ENCODE measurements around the gene HS6ST1.

Gene HS6ST1

DNA sequence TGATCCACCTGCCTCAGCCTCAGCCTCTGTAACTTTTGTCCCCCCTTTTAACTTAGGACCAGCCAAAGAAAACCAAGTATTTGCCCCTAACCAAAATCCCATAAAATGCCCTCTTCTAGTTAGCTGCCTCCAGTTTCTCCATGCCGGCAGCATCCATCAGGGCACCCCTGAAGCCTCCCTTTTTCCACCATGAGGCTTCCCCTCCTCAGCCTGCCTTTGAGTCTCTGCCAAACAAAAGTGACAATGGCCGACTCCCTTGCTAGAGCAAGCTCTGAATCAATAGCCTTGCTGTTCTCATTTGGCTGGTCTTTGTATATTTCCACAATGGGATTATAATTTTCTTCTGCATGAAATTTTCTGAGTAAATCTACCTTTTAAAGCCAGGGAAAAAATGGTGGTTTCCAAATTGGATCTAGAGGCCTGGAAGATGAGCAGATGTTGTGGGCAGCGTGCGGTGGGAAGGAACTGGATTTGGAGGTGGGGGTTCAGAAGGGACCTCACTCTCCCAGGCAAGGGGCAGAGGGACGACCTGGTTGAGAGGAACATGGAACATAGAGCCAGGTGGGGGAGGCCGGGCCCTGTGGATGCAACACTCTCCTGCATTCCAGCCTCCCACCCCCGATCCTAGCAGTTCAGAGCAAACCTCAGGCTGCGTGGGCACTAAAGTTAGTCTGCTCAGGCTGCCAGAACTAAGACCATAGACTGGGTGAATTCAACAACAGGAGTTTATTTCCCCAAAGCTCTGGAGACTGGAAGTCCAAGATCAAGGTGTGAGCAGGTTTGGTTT lies 80.6 kb downstream of the HS6ST1 start:
- DNase-seq (ENCODE audit: low read depth), result no peak

DNA sequence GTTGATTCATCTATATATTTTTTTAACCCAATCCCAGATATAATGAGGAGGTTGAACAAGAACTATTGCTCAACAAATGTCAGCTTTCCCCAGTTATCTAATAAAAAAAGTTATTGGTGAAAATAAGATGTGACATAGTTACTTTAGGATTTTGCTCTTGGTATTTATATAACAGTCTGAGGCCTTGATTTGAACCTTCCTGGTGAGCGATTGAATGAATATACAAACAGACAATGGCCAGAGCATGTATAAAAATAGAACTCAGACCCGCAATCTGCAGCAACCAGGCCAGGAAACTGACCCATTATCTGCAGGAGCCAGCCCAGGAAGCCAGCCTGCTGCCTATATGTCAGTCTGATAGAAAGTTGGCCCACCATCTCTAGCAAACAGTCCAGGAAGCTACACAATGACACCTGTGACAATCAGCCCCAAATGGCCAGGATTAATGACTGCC lies 81.6 kb downstream of the HS6ST1 start:
- peak; percentile 67 for DNase-seq (ENCODE audit: low read depth)

DNA sequence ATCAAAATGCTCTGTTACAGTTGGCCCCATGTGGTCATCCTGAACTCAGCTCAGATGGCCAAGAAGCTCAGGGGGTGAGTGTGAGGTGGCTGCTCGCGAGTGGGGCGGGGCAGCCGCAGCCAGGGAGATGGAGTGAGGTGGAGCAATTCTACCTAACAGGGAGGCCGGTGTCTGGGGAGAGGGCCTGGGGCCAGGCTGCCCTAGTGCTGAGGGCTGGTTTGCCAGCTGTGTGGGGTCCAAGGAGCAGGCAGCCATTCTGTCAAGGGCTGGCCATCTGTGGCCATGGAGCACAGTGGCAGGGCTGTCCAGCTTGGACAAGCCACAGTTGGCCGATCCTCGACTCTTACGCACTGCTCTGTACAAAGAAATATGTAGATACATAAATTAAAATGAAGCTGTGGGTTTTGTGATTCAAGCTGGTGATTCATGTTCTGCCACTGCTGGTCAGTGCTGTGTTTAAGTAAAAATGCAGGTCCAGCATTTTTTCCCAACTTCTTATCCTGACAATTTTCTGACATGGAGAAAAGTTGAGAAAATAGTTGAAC lies 82.1 kb downstream of the HS6ST1 start:
- DNase-seq (ENCODE audit: low read depth), result peak; percentile 96

DNA sequence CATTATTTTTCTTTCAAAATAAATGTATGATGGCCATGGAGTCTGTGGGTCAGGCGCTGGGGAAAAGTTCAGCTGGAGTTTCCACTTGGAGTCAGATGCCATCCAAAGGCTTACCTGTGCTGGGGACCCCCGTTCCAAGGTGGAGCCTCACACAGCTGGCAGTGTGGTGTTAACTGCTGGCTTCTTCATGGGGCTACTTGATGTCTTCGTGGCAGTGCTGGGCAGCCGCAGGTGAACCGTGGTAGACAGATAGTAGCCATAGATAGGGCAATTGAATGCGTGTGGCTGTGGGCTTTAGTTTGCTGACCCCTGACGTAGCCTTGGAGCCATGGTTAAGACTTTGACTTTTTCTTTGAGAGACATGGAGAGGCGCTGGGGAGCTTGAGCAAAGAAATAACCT lies 83.1 kb downstream of the HS6ST1 start:
- DNase-seq (ENCODE audit: low read depth), result no peak

DNA sequence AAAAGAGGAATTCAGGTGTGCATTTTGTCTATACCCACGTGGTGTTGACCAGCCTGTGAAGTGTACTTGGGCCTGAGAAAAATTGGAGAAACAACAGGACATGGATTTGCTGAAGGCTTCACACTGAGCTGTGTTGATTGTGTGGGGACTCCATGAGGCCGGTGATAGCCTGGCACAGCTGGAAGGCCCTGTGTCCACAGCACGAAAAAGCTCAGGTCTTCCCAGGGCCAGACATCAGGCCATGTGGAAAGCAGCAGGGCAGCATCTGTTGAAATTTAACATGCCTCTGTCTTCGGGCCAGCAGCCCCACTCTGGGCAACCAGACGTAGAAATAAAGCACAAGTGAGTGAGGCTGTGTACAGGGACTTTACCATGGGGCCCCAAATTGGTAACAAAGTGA lies 84.1 kb downstream of the HS6ST1 start:
- no peak for DNase-seq (ENCODE audit: low read depth)

DNA sequence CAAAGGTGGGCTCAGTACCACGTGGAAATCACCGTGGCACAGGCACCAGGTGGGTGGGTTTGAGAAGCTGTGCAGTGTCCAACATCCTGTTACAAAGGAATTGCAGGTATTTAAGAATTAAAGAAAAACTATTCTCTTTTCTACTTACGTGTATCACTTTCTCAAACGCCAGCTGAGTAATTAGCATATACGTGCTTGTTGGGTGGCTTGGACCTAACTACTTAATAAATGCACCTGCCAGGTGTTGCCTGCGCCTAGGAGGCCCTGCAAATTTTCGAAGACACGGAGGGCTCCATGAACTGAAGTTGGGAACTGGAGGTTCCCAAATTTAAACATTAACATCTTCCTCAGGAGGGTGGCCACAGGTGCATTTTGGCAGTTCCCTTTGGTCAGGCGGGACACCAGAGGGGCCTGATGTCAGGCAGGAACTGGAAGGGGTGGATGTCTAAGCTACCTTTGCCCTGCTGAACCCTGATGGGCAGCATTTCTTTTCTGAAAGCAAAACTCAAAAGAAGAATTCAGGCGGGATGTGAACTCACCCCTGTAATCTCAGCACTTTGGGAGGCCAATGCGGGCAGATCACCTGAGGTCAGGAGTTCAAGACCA lies 84.8 kb downstream of the HS6ST1 start:
- no peak for DNase-seq (ENCODE audit: low read depth)

DNA sequence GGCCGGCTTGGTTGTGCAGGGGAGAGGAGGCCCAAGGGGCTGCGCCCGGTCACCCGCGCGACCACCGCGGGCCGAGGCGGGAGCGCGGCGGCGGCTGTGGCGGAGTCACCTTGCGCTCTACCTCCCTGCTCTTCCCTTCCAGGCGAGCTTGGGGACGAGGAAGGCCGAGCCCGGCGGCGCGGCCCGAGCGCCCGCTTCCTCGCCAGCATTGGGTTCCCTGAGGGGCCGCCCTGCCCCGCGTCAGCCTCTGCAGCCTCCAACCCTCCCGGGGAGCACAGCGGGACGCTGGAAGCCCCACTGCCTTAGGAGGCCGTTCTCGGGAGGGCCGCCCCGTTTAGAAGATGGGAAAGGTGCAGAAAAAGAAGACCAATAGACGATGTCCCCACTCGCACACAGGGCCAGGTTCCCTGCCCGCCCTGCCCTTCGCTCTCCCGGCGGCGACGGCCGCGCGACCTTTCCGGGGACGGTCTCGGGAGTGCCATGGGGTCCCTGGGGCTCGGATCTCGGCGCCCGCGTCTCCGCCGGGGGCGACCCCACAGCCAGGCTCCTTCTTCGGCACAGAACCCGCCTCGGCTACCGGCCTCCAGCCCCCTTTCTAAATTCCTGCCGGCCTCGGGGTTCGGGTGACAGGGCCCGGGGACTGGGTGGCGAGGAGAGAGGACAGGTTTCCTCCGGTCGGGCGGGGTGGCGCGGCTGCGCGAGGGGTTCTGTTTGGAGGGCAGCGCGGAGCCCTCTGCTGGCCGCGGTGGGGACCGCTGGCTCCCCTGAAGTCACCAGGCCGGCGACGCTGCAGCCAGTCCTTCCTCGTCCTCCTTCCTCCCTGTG lies 85.5 kb downstream of the HS6ST1 start:
- peak; percentile 55 for DNase-seq (ENCODE audit: low read depth)

DNA sequence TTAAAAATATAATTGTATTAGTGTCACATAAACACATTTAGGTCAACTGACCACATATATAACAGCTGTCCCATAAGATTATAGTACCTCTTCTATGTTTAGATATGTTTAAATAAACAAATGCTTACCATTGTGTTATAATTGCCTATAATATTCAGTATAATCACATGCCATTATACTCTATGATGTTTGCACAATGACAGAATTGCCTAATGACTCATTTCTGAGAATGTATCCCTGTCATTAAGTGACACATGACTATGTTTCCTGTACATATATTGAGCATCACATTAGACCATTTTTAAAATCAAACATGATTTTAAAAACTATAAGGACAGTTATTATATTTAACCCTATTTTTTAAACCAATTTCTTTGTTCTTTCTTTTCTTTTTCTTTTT lies 89.8 kb downstream of the HS6ST1 start:
- DNase-seq (ENCODE audit: low read depth), result no peak

DNA sequence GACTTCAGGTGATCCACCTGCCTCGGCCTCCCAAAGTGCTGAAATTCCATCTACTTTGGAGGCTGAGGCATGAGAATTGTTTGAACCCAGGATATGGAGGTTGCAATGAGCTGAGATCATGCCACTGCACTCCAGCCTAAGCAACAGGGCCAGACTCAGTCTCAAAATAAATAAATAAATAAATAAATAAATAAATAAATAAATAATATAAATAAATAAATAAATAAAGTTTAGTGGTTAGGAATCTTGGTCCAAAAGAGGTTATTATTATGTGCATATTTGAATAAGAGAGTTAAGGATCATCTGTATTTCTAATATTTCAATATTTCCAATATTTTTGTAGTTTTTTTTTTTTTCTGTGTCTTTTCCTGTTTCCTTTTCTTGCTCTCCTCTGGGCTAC lies 90.8 kb downstream of the HS6ST1 start:
- no peak for DNase-seq (ENCODE audit: low read depth)

DNA sequence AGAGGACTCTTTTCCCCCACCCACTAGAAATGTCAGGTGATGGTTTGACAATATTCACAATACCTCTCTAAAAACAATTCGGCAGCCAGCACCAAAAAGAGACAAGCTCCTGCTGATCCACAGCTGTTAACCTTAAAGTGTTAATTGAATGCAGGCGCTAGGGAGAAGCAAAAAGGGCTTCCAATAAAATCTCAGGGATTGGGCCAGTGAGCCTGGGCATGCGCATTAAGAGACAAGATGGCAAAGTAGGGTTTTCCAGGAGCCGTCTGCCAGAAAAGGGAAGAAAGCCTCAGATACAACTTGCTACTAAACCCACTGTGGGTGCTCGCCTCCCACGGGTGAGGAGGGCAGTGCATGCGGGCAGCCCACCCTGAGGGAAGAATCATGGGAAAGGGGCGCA lies 98.8 kb downstream of the HS6ST1 start:
- no peak for DNase-seq (ENCODE audit: low read depth)

DNA sequence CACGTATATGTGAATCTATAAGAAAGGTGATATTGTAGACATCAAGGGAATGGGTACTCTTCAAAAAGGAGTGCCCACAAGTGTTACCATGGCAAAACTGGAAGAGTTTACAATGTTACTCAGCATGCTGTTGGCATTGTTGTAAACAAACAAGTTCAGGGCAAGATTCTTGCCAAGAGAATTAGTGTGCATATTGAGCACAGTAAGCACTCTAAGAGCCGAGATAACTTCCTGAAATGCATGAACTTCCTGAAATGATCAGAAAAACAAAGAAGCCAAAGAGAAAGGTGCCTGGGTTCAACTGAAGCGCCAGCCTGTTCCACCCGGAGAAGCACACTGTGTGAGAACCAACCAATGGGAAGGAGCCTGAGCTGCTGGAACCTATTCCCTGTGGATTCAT lies 101.0 kb downstream of the HS6ST1 start:
- no peak for DNase-seq (ENCODE audit: low read depth)

DNA sequence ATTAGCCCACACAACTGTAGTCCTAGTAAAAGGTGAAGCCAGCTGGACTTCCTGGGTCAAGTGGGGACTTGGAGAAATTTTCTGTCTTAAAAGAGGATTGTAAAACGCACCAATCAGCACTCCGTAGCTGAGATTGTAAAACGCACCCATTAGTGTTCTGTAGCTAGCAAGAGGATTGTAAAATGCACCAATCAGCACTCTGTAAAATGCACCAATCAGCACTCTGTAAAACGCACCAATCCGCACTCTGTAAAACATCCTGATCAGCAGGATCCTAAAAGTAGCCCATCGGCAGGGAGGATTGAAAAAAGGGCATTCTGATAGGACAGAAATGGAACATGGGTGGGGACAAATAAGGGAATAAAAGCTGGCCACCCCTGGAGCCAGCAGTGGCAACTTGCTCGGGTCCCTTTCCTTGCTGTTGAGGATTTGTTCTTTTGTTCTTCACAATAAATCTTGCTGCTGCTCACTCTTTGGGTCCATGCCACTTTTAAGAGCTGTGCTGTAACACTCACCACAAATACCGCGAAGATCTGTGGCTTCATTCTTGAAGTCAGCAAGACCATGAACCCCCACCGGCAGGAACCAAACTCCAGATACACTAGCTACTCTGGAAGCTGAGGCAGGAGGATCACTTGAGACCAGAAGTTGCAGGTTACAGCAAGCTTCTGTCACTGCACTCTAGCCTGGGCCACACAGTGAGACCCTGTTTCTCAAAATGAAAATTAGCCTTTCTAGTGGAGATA lies 102.6 kb downstream of the HS6ST1 start:
- peak; percentile 56 for DNase-seq (ENCODE audit: low read depth)
